H9 (cell line): ENCODE data around the gene TGM2. TPM values are rescaled to one million over a fixed set of nuclear protein-coding genes. Genes with fewer than 3 reads are reported as not detected.

Experiments used
- DNase-seq: peaks from one replicate; pipeline ENCODE4 v3.0.0-alpha.2; 2017
- H2AFZ ChIP-seq: one replicate; pipeline ENCODE4 v1.6.1; 2013; ENCODE audit warnings: mild to moderate bottlenecking, low read length, control low read depth, moderate library complexity
- H2AK5ac ChIP-seq: 2 replicates; pipeline ENCODE4 v1.6.1; 2013; ENCODE audit warnings: low read length, control low read depth, mixed read lengths; ENCODE audit not compliant: insufficient read length
- H2BK120ac ChIP-seq: one replicate; pipeline ENCODE4 v1.6.1; 2013; ENCODE audit warnings: low read depth, mild to moderate bottlenecking, low read length, control low read depth, inconsistent platforms; ENCODE audit not compliant: poor library complexity, severe bottlenecking
- H2BK12ac ChIP-seq: 2 replicates; pipeline ENCODE4 v1.6.1; 2013; ENCODE audit warnings: low read length, control low read depth, mixed read lengths, low read depth; ENCODE audit not compliant: insufficient read length
- H2BK15ac ChIP-seq: 2 replicates; pipeline ENCODE4 v1.6.1; 2013; ENCODE audit warnings: low read depth, low read length, control low read depth
- H2BK20ac ChIP-seq: one replicate; pipeline ENCODE4 v1.6.1; 2013; ENCODE audit warnings: low read depth, mild to moderate bottlenecking, low read length, control low read depth, inconsistent platforms; ENCODE audit not compliant: poor library complexity, severe bottlenecking
- H2BK5ac ChIP-seq: 2 replicates; pipeline ENCODE4 v1.6.1; 2013; ENCODE audit warnings: low read length, control low read depth, mixed read lengths; ENCODE audit not compliant: insufficient read length
- H3K14ac ChIP-seq: 2 replicates; pipeline ENCODE4 v1.6.1; 2013; ENCODE audit warnings: low read length, control low read depth; ENCODE audit not compliant: insufficient read depth
- H3K18ac ChIP-seq: 2 replicates; pipeline ENCODE4 v1.6.1; 2013; ENCODE audit warnings: low read depth, mild to moderate bottlenecking, mixed read lengths, low read length, control low read depth; ENCODE audit not compliant: insufficient read length
- H3K23ac ChIP-seq: 2 replicates; pipeline ENCODE4 v1.6.1; 2013; ENCODE audit warnings: low read length, control low read depth, mixed read lengths, low read depth; ENCODE audit not compliant: insufficient read length
- H3K23me2 ChIP-seq: 2 replicates; pipeline ENCODE4 v1.6.1; 2013; ENCODE audit warnings: low read depth, mild to moderate bottlenecking, mixed read lengths, low read length, control low read depth; ENCODE audit not compliant: insufficient read length, poor library complexity, severe bottlenecking
- H3K27ac ChIP-seq: 2 replicates; pipeline ENCODE4 v1.5.1; 2013; ENCODE audit warnings: low read length, control low read depth, mixed read lengths, low read depth; ENCODE audit not compliant: insufficient read length
- H3K27me3 ChIP-seq: 2 replicates; pipeline ENCODE4 v1.6.1; 2013; ENCODE audit warnings: low read length, control low read depth, inconsistent platforms; ENCODE audit not compliant: insufficient read depth
- H3K4ac ChIP-seq: 2 replicates; pipeline ENCODE4 v1.6.1; 2013; ENCODE audit warnings: low read depth, mild to moderate bottlenecking, control low read depth, inconsistent platforms, low read length, moderate library complexity
- H3K4me1 ChIP-seq: 2 replicates; pipeline ENCODE4 v1.6.1; 2013; ENCODE audit warnings: low read length, control low read depth, inconsistent platforms; ENCODE audit not compliant: insufficient read depth
- H3K4me2 ChIP-seq: 2 replicates; pipeline ENCODE4 v1.6.1; 2013; ENCODE audit warnings: low read length, control low read depth, mixed read lengths; ENCODE audit not compliant: insufficient read length, insufficient read depth
- H3K56ac ChIP-seq: 2 replicates; pipeline ENCODE4 v1.6.1; 2013; ENCODE audit warnings: low read depth, mild to moderate bottlenecking, mixed read lengths, low read length, control low read depth; ENCODE audit not compliant: insufficient read length
- H3K79me1 ChIP-seq: 2 replicates; pipeline ENCODE4 v1.6.1; 2013; ENCODE audit warnings: low read depth, mild to moderate bottlenecking, moderate library complexity, low read length, control low read depth, inconsistent platforms; ENCODE audit not compliant: insufficient read depth, poor library complexity, severe bottlenecking
- H3K79me2 ChIP-seq: 2 replicates; pipeline ENCODE4 v1.6.1; 2013; ENCODE audit warnings: low read length, control low read depth, inconsistent platforms; ENCODE audit not compliant: insufficient read depth
- H3K9ac ChIP-seq: 2 replicates; pipeline ENCODE4 v1.6.1; 2013; ENCODE audit warnings: low read length, control low read depth, mixed read lengths; ENCODE audit not compliant: insufficient read length; ENCODE audit errors: extremely low read depth
- H3K9me3 ChIP-seq: one replicate; pipeline ENCODE4 v1.6.1; 2013; ENCODE audit warnings: low read depth, low read length, inconsistent platforms; ENCODE audit not compliant: control insufficient read depth
- H3T11ph ChIP-seq: one replicate; pipeline ENCODE4 v1.6.1; 2013; ENCODE audit warnings: mild to moderate bottlenecking, low read length, control low read depth, inconsistent platforms
- H4K20me1 ChIP-seq: one replicate; pipeline ENCODE4 v1.6.1; 2013; ENCODE audit not compliant: control insufficient read depth, insufficient read length, insufficient read depth
- H4K5ac ChIP-seq: 2 replicates; pipeline ENCODE4 v1.6.1; 2013; ENCODE audit warnings: low read depth, mild to moderate bottlenecking, mixed read lengths, low read length, control low read depth; ENCODE audit not compliant: insufficient read length
- H4K8ac ChIP-seq: replicated peaks from 2 replicates; pipeline ENCODE4 v1.6.1; 2013; ENCODE audit warnings: low read length, control low read depth, mixed read lengths, low read depth; ENCODE audit not compliant: insufficient read length
- H4K91ac ChIP-seq: 2 replicates; pipeline ENCODE4 v1.6.1; 2013; ENCODE audit warnings: low read depth, mild to moderate bottlenecking, moderate library complexity, mixed read lengths, low read length, control low read depth; ENCODE audit not compliant: insufficient read length
- H3K27ac Mint-ChIP-seq, 3 experiments: 2 replicates in 2 of 3; 3 replicates in 1 of 3; pipeline ENCODE4 v1.8.0; 2020 to 2021; ENCODE audit warnings: mixed read lengths in 3 of 3, mild to moderate bottlenecking in 1 of 3, moderate library complexity in 1 of 3
- H3K27me3 Mint-ChIP-seq: 2 replicates; pipeline ENCODE4 v1.8.0; 2021; ENCODE audit warnings: low read depth, mild to moderate bottlenecking, moderate library complexity, mixed read lengths
- H3K36me3 Mint-ChIP-seq, 3 experiments: 2 replicates in 2 of 3; 3 replicates in 1 of 3; pipeline ENCODE4 v1.8.0; 2020 to 2021; ENCODE audit warnings: low read depth in 3 of 3, mixed read lengths in 3 of 3; ENCODE audit not compliant: insufficient read depth in 1 of 3
- H3K4me1 Mint-ChIP-seq, 2 experiments: 2 replicates each; pipeline ENCODE4 v1.8.0; 2020; ENCODE audit warnings: mixed read lengths in 2 of 2
- H3K4me3 Mint-ChIP-seq, 2 experiments: 2 replicates in 1 of 2; 3 replicates in 1 of 2; pipeline ENCODE4 v1.8.0; 2020 to 2021; ENCODE audit warnings: mild to moderate bottlenecking in 2 of 2, mixed read lengths in 2 of 2, moderate library complexity in 1 of 2
- H3K9me3 Mint-ChIP-seq, 2 experiments: 2 replicates in 1 of 2; 3 replicates in 1 of 2; pipeline ENCODE4 v1.8.0; 2020; ENCODE audit warnings: mild to moderate bottlenecking in 2 of 2, mixed read lengths in 2 of 2, moderate library complexity in 1 of 2
- WGBS: extraction: QIAGEN DNeasy Blood & Tissue Kit; methylation state at CpG from one replicate; pipeline ENCODE4 v1.1.7; 2013; ENCODE audit warnings: missing lambda C conversion rate, low lambda C conversion rate, mixed read lengths; ENCODE audit not compliant: insufficient read length; ENCODE audit errors: extremely low coverage; 5-methylcytosine and 5-hydroxymethylcytosine counted together
- total RNA-seq: library from RNA; stranded (reverse); gene quantifications from 2 replicates; pipeline ENCODE4 v1.2.1, GENCODE V29; 2021
- TF ChIP-seq, protein P1 (sequence below): fragments of 200-600 bp; sonication (generic); conservative IDR thresholded peaks from 3 replicates; pipeline ENCODE4 v1.8.0; 2021; ENCODE audit warnings: antibody characterized with exemption, mild to moderate bottlenecking

Gene TGM2
- total RNA-seq, 1 experiment from 2014 or later = 1.1 TPM

DNA sequence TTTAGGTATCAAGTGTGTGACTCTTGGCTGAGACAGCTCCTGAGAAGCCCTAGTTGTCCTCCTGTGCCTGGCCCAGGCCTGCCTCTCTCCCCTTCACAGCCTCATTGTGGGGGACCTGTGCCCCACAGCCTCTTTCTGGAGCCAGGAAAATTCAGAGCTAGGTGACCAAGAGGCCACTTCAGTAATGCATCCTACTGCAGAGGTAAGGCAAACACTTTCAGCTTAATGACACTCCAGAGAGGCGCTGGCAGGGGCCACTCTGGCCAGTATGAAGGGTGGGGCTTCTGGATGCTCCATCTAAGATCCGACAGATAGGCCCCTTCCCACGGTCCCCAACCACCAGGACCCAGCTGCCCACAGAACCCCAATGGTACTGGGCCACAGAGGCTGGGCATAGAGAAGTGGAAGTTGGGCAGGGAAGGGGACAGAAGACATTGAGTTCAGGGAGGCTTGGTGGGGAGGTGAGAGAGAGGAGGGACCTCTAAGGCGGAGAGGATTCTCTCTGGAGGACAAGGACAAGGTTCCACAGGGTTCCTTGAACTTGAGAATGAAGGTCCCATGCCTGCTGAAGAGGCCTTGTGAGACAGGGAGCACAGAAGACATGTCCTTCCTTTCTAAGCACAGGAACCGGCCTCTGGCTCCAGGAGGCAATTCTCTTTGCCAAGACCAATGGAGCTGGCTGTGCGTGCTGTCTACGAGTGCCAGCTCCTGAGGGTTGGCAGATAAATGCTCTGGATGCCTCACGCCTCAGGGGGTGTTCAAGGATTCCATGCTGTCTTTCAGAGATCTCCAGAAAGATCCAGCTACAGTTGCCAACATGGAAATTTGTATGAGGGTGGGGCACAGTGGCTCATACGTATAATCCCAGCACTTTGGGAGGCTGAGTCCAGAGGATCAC, 46.4 kb upstream of the TGM2 start:
- H3T11ph ChIP-seq = no peak overlapping the region
- H4K8ac ChIP-seq = no peak overlapping the region
- H2BK120ac ChIP-seq = no peak overlapping the region
- H3K18ac ChIP-seq = no peak overlapping the region
- no peak overlapping the region for H2BK15ac ChIP-seq
- H3K36me3 Mint-ChIP-seq = no peaks in the 10 kb centered on the region
- no peak overlapping the region for H3K9ac ChIP-seq
- no peaks in the 10 kb centered on the region for H4K20me1 ChIP-seq
- no peak overlapping the region for H3K56ac ChIP-seq
- WGBS = no CpG with 5 or more reads among the region's 9 CpGs
- no peak overlapping the region; a peak in 1 of 7 replicates for H3K27ac Mint-ChIP-seq
- H3K27me3 Mint-ChIP-seq = peaks cover 3% of the 10 kb centered on the region
- H3K4me1 Mint-ChIP-seq = no peaks in the 10 kb centered on the region
- H3K23ac ChIP-seq = no peak overlapping the region
- H3K4me3 Mint-ChIP-seq = no peak overlapping the region
- no peaks in the 10 kb centered on the region for H3K23me2 ChIP-seq
- no peak overlapping the region for H3K4ac ChIP-seq
- peak overlapping the region; percentile 9; the same call in 1 of the 2 replicates for H3K14ac ChIP-seq
- TF ChIP-seq, protein P1, sequence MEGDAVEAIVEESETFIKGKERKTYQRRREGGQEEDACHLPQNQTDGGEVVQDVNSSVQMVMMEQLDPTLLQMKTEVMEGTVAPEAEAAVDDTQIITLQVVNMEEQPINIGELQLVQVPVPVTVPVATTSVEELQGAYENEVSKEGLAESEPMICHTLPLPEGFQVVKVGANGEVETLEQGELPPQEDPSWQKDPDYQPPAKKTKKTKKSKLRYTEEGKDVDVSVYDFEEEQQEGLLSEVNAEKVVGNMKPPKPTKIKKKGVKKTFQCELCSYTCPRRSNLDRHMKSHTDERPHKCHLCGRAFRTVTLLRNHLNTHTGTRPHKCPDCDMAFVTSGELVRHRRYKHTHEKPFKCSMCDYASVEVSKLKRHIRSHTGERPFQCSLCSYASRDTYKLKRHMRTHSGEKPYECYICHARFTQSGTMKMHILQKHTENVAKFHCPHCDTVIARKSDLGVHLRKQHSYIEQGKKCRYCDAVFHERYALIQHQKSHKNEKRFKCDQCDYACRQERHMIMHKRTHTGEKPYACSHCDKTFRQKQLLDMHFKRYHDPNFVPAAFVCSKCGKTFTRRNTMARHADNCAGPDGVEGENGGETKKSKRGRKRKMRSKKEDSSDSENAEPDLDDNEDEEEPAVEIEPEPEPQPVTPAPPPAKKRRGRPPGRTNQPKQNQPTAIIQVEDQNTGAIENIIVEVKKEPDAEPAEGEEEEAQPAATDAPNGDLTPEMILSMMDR = no peak
- no peak overlapping the region for H2BK20ac ChIP-seq
- H3K9me3 Mint-ChIP-seq = no peaks in the 10 kb centered on the region
- H2BK5ac ChIP-seq = no peak overlapping the region
- no peak overlapping the region for H2BK12ac ChIP-seq
- H3K27ac ChIP-seq = no peak overlapping the region
- no peaks in the 10 kb centered on the region for H3K4me1 ChIP-seq
- H3K9me3 ChIP-seq = no peaks in the 10 kb centered on the region
- no peaks in the 10 kb centered on the region for H3K79me1 ChIP-seq
- H3K79me2 ChIP-seq = no peaks in the 10 kb centered on the region
- H3K27me3 ChIP-seq = no peaks in the 10 kb centered on the region
- no peak overlapping the region for H4K5ac ChIP-seq
- no peak overlapping the region for H2AK5ac ChIP-seq
- no peak overlapping the region for H2AFZ ChIP-seq
- no peak for DNase-seq
- H3K4me2 ChIP-seq = no peak overlapping the region
- no peak overlapping the region for H4K91ac ChIP-seq
